Activated T-cell treated with anti-CD3 and anti-CD28 coated beads for 1 hour (primary cell): ENCODE measurements around the gene FAM3B.
"Not testable (repeated sequence)": the region's sequence is repeated elsewhere in the genome, so short reads cannot be mapped to it uniquely, and the experiment has no call there.

Experiments
- DNase-seq: peaks from one replicate; pipeline ENCODE4 v3.0.0-alpha.2; 2020; ENCODE audit warnings: low read depth

FAM3B gene

GRCh38 chr21:41350436-41351155 is 34.0 kb downstream of the FAM3B start:
- no peak for DNase-seq

GRCh38 chr21:41357546-41357945 is 40.9 kb downstream of the FAM3B start:
- DNase-seq = no peak

- no peak for DNase-seq
Measured at GRCh38 chr21:41358193-41359166, 41.9 kb downstream of the FAM3B start.

- DNase-seq = no peak
Measured at GRCh38 chr21:41359286-41359685, 42.7 kb downstream of the FAM3B start.

- DNase-seq = not testable (repeated sequence)
Measured at GRCh38 chr21:41359754-41360071, 43.1 kb downstream of the FAM3B start.

- no peak for DNase-seq
Measured at GRCh38 chr21:41360072-41360821, 43.6 kb downstream of the FAM3B start.

- no peak for DNase-seq
Measured at GRCh38 chr21:41361053-41361785, 44.6 kb downstream of the FAM3B start.

GRCh38 chr21:41361786-41362604 is 45.4 kb downstream of the FAM3B start, which contains the start of gene MX2:
MX2 (plus strand) TSS chr21:41362027; CDS start chr21:41376907, 14,880 bp downstream.
- DNase-seq = peak; percentile 67

GRCh38 chr21:41362605-41363369 is 46.2 kb downstream of the FAM3B start:
- no peak for DNase-seq

- DNase-seq = no peak
Measured at GRCh38 chr21:41363370-41364270, 47.0 kb downstream of the FAM3B start.

GRCh38 chr21:41364308-41364707 is 47.7 kb downstream of the FAM3B start:
- DNase-seq = no peak

- DNase-seq = no peak
Measured at GRCh38 chr21:41365377-41366107, 48.9 kb downstream of the FAM3B start.

GRCh38 chr21:41366522-41367151 is 50.0 kb downstream of the FAM3B start:
- no peak for DNase-seq

GRCh38 chr21:41367301-41367944 is 50.8 kb downstream of the FAM3B start:
- no peak for DNase-seq

- no peak for DNase-seq
Measured at GRCh38 chr21:41367945-41368734, 51.5 kb downstream of the FAM3B start.

GRCh38 chr21:41368735-41369104 is 52.1 kb downstream of the FAM3B start:
- DNase-seq = no peak
